SJCRH30 (cell line): ENCODE data around the gene SUN2. TPM values are rescaled to one million over a fixed set of nuclear protein-coding genes. Genes with fewer than 3 reads are reported as not detected.

Experiments
- DNase-seq, 2 experiments: peaks; one replicate each; pipeline ENCODE4 v3.0.0-alpha.2; 2015 to 2020
- H3K27ac ChIP-seq: fragments of 250-450 bp; sonication (Bioruptor Pico); 2 replicates; pipeline ENCODE4 v1.5.1; 2020; ENCODE audit warnings: mild to moderate bottlenecking, moderate library complexity
- H3K27me3 ChIP-seq: fragments of 250-450 bp; sonication (Bioruptor Pico); 2 replicates; pipeline ENCODE4 v1.5.1; 2020; ENCODE audit warnings: mild to moderate bottlenecking, moderate library complexity
- H3K36me3 ChIP-seq: fragments of 250-450 bp; sonication (Bioruptor Pico); 2 replicates; pipeline ENCODE4 v1.5.1; 2020; ENCODE audit warnings: mild to moderate bottlenecking, moderate library complexity
- H3K4me1 ChIP-seq: fragments of 250-450 bp; sonication (Bioruptor Pico); 2 replicates; pipeline ENCODE4 v1.5.1; 2020; ENCODE audit warnings: mild to moderate bottlenecking, moderate library complexity
- H3K4me3 ChIP-seq: fragments of 250-450 bp; sonication (Bioruptor Pico); 2 replicates; pipeline ENCODE4 v1.5.1; 2020; ENCODE audit warnings: mild to moderate bottlenecking, moderate library complexity
- H3K9me3 ChIP-seq: fragments of 250-450 bp; sonication (Bioruptor Pico); replicated peaks from 2 replicates; pipeline ENCODE4 v1.5.1; 2020; ENCODE audit warnings: mild to moderate bottlenecking, moderate library complexity
- total RNA-seq: library from RNA; depleted of rRNA; stranded (reverse); fragments of >200 nt; shearing (Covaris generic); gene quantifications from 2 replicates; pipeline ENCODE4 v1.2.3, GENCODE V29; 2014

SUN2 gene
- total RNA-seq, 1 experiment from 2014 or later, result 67.3 TPM

- no peaks in the 10 kb centered on the region for H3K27me3 ChIP-seq
- H3K9me3 ChIP-seq, result no peaks in the 10 kb centered on the region
- H3K4me3 ChIP-seq, result no peak overlapping the region
- no peaks in the 10 kb centered on the region; the same call in 1 of the 2 replicates for H3K4me1 ChIP-seq
- H3K36me3 ChIP-seq, result peaks cover 59% of the 10 kb centered on the region
- DNase-seq, result no peak
- no peak overlapping the region for H3K27ac ChIP-seq
Observed at GRCh38 chr22:38738475-38739070, 17.2 kb downstream of the SUN2 start.

DNA sequence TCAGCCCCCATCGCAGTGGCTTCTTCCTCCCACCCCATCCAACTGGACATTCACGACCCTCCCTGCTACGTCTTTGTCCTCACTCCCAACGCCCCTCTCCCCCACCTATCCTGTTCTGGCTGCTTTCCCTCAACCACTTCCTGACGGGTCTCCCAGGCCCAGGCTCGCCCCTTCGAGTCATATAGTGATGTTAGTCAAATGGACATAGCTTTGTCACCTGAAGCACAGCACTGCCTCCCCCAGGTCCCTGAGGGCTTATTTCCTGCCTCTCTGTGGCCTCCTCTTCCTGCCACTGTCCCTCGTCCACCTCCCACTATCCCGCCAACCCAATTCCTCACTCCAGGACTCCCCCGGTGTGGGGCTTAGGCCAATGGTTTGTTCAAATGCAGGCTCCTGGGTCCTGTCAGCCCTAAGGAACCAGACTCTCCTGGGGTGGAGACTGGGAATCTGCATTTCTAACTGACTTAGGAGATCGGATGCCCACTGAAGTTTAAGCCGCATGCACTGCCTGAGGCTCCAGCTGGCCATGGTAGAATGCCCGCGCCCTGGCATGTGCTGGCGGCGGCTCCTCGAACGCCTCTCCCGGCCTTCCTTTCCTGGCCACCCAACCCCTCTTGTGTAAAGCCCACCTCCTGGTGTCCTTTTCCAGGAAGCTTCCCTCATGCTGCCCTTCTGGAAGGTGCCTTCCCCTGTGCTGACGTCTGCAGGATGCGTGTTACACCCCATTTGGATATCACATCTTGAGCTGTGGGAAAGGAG, 18.3 kb downstream of the SUN2 start:
- Histone ChIP-seq H3K27me3 (no peaks in the 10 kb centered on the region), H3K36me3 (peaks cover 50% of the 10 kb centered on the region), H3K4me1 (no peaks in the 10 kb centered on the region; the same call in 1 of the 2 replicates), H3K27ac (no peak overlapping the region), H3K4me3 (no peak overlapping the region), H3K9me3 (no peaks in the 10 kb centered on the region)
- no peak for DNase-seq

DNA sequence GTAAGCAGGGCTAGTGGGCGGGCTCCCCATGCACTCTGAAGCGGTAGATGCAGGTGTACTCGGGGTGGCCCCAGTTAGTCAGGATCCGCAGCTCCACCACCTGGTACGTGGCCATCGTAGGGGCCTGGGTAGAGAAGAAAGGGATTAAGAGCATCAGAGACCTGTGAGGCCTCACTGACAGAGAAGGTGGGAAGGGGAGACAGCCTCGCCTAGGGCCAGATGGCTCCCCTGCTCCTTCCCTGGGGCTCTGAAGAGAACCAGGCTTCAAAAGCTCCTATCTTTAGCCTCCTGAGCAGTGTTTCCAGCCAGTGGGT, 19.6 kb downstream of the SUN2 start:
- Histone ChIP-seq H3K27ac (no peak overlapping the region), H3K4me3 (no peak overlapping the region), H3K27me3 (no peaks in the 10 kb centered on the region), H3K36me3 (peaks cover 49% of the 10 kb centered on the region), H3K9me3 (no peaks in the 10 kb centered on the region), H3K4me1 (no peaks in the 10 kb centered on the region; the same call in 1 of the 2 replicates)
- DNase-seq, result no peak

GRCh38 chr22:38735465-38736256, 20.1 kb downstream of the SUN2 start:
- Histone ChIP-seq H3K36me3 (peaks cover 44% of the 10 kb centered on the region), H3K27me3 (no peaks in the 10 kb centered on the region), H3K4me1 (no peaks in the 10 kb centered on the region; the same call in 1 of the 2 replicates), H3K9me3 (no peaks in the 10 kb centered on the region), H3K27ac (no peak overlapping the region), H3K4me3 (no peak overlapping the region)
- DNase-seq, result no peak

DNA sequence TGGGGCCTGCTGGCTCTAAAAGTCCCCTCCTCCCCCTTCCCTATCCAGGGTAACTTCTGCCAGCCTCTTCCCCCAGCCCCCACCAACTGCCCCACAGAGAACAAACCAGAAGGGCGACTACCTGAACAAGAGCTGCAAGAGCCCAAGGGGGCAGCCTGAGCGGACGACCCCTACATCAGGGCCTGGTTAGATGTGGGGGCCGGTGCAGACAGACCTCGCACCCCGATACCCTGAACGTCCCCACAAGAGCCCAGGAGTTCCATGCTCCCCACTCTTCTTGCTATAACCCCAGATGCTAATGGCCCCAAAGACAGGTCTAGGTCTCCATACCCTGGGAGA, 20.7 kb downstream of the SUN2 start:
- H3K9me3 ChIP-seq, result no peaks in the 10 kb centered on the region
- no peak for DNase-seq
- no peaks in the 10 kb centered on the region for H3K27me3 ChIP-seq
- H3K4me3 ChIP-seq, result no peak overlapping the region
- no peaks in the 10 kb centered on the region; the same call in 1 of the 2 replicates for H3K4me1 ChIP-seq
- peaks cover 38% of the 10 kb centered on the region for H3K36me3 ChIP-seq
- H3K27ac ChIP-seq, result no peak overlapping the region

DNA sequence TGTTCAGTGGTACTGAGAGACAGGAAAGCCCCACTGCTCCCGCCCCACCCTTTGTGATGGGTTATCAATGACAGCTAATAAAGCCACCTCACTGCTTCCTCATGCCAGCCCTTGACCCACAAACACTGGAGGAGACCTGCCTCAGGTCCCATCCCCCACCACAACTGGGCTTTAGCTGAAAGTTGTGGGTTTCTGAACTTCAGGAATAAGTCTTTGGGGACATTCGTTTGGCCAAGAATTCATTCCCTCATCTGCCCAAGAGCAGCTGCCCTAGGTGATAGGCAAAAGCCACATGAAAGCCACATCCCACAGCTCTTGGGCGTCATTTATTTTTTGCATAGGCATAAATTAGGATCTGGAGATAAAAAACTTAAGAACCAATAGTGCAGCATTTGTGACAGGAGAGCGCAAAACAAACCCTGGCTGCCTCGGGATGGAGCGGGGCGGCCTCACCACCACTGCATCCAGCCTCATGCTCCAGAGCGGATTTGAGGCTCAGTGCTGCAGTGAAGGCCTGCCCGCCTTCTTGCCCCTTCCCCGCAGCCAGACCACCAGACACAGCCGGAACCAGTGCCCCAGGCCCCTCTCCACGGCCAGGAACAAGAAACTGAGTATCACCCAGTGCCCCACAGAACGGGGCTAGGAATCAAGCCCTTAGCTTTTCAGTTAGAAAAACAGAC, 21.2 kb downstream of the SUN2 start:
- Histone ChIP-seq H3K4me3 (no peak overlapping the region), H3K4me1 (no peaks in the 10 kb centered on the region; the same call in 1 of the 2 replicates), H3K27ac (no peak overlapping the region), H3K36me3 (peaks cover 38% of the 10 kb centered on the region), H3K9me3 (no peaks in the 10 kb centered on the region), H3K27me3 (no peaks in the 10 kb centered on the region)
- no peak for DNase-seq

GRCh38 chr22:38733724-38734381, 21.9 kb downstream of the SUN2 start:
- no peaks in the 10 kb centered on the region for H3K27me3 ChIP-seq
- H3K36me3 ChIP-seq, result peaks cover 39% of the 10 kb centered on the region
- no peaks in the 10 kb centered on the region; the same call in 1 of the 2 replicates for H3K4me1 ChIP-seq
- H3K27ac ChIP-seq, result no peak overlapping the region
- no peak overlapping the region for H3K4me3 ChIP-seq
- H3K9me3 ChIP-seq, result no peaks in the 10 kb centered on the region
- peak; percentile 36 to 50 for DNase-seq

- no peak overlapping the region for H3K27ac ChIP-seq
- H3K27me3 ChIP-seq, result no peaks in the 10 kb centered on the region
- H3K9me3 ChIP-seq, result no peaks in the 10 kb centered on the region
- DNase-seq, result peak; percentile 38 to 60
- H3K4me1 ChIP-seq, result no peaks in the 10 kb centered on the region; the same call in 1 of the 2 replicates
- H3K4me3 ChIP-seq, result no peak overlapping the region
- H3K36me3 ChIP-seq, result peaks cover 37% of the 10 kb centered on the region
Observed at GRCh38 chr22:38733329-38733723, 22.5 kb downstream of the SUN2 start.

DNA sequence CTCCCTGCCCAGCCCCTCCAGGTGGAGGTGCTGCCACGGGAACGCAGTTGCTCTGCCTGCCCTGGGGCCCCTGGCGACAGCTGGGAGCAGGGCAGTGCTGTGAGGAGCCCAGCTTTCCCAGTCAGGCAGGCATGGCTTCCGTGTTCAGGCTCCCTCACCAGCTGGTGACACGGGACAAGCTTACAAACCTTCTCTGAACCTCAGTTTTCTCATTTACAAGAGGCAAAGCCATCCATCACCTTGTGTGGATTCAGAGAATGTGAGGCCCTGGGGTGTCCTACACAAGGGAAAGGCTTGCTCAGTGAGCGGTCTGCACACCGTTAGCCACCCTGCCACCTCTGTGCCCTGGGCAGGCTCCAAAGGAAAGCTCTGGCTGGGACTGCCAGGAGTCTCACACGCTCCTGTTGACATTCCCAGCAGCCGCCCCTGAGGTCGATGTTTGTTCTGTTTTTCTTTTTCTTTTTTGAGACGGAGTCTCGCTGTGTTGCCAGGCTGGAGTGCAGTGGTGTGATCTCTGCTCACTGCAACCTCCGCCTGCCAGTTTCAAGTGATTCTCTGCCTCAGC, 23.5 kb downstream of the SUN2 start:
- Histone ChIP-seq H3K4me1 (no peaks in the 10 kb centered on the region; the same call in 1 of the 2 replicates), H3K9me3 (no peaks in the 10 kb centered on the region), H3K27ac (no peak overlapping the region), H3K36me3 (peaks cover 38% of the 10 kb centered on the region), H3K4me3 (no peak overlapping the region), H3K27me3 (no peaks in the 10 kb centered on the region)
- DNase-seq, result peak in 1 of 2 experiments; percentile 17

- DNase-seq, result no peak
- no peaks in the 10 kb centered on the region; the same call in 1 of the 2 replicates for H3K4me1 ChIP-seq
- no peaks in the 10 kb centered on the region for H3K27me3 ChIP-seq
- H3K9me3 ChIP-seq, result no peaks in the 10 kb centered on the region
- H3K27ac ChIP-seq, result no peak overlapping the region
- H3K36me3 ChIP-seq, result peaks cover 32% of the 10 kb centered on the region
- H3K4me3 ChIP-seq, result no peak overlapping the region
Observed at GRCh38 chr22:38731703-38732161, 24.1 kb downstream of the SUN2 start.

GRCh38 chr22:38730411-38730871, 25.4 kb downstream of the SUN2 start:
- no peak for DNase-seq
- Histone ChIP-seq H3K27ac (no peak overlapping the region), H3K9me3 (no peaks in the 10 kb centered on the region), H3K4me1 (no peaks in the 10 kb centered on the region; the same call in 1 of the 2 replicates), H3K4me3 (no peak overlapping the region), H3K27me3 (no peaks in the 10 kb centered on the region), H3K36me3 (peaks cover 35% of the 10 kb centered on the region)

DNA sequence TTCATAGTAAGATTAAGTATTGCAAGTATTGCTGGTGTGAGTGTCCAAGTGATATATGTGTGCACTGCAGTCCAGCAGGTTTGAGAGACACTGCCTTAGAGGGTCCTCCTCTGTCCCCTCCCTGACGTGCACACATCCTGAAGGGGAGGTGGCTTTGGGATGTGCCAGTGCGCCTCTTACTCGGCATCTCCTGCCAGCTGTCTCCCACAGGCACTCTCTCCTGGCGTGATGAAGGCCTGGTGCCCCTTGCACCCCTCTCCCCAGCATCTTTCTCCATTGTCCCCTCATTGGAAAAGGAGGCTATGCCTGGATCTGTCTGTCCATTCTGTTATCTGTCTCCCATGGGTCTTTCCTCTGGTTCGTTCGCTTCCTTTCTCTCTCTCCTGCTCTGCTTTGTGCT, 25.9 kb downstream of the SUN2 start:
- no peaks in the 10 kb centered on the region for H3K27me3 ChIP-seq
- H3K4me1 ChIP-seq, result no peaks in the 10 kb centered on the region; the same call in 1 of the 2 replicates
- H3K27ac ChIP-seq, result no peak overlapping the region
- no peak overlapping the region for H3K4me3 ChIP-seq
- no peak for DNase-seq
- no peaks in the 10 kb centered on the region for H3K9me3 ChIP-seq
- H3K36me3 ChIP-seq, result peaks cover 35% of the 10 kb centered on the region

DNA sequence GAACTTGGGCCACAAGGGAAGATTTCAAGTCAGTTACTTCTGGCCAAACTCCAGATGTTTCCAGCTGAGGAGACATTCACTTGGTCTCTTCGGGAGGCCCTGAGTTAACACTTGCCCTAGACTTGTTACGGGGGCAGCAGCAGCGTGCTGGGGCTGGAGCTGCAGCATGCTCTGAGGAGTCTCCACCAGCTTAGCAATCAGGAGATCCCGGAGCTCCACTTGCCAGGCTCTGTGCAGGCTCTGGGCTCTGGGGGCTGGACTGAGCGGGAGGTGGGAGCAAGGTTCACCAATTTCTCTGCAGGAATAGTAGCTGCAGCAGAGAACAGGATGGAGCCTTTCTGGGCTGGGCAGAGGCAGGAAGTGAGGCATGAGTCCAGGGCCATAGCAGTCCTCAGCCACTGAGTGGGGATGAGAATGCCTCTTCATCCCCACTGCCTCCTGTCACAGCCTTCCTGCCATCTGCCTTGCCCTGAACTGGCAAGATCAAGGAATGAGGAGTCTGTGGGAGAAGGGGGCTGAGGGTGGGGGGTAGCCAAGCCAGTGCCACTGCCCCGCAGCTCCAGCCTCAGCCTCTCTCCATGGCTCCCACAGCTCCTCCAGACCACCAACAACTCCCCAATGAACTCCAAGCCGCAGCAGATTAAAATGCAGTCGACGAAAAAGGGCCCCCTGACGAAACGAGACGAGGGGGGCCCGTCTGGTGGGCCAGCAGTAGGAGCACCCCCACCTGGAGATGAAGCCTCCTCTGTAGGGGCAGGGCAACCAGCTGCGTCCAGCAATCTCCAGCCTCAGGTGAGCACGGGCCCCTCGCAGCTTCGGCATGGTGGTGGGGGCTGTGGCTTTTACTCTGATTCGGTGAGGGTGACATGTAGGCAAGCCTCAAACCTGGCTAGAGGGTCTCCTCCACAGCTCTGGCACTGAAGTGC, 26.7 kb downstream of the SUN2 start:
- no peak overlapping the region for H3K27ac ChIP-seq
- no peaks in the 10 kb centered on the region for H3K9me3 ChIP-seq
- H3K4me1 ChIP-seq, result no peaks in the 10 kb centered on the region; the same call in 1 of the 2 replicates
- no peak for DNase-seq
- no peaks in the 10 kb centered on the region for H3K27me3 ChIP-seq
- H3K36me3 ChIP-seq, result peaks cover 35% of the 10 kb centered on the region
- no peak overlapping the region for H3K4me3 ChIP-seq
